WTC11 (cell line): Measurements from ENCODE around the gene VSTM2L.

Experiments used
- CREB1 ChIP-seq: sonication (generic); formaldehyde crosslinking; IDR thresholded peaks from 2 replicates; pipeline ENCODE4 v1.8.0; 2023; ENCODE audit warnings: mild to moderate bottlenecking, missing genetic modification reagents
- CTCF ChIP-seq: fragments of 200-600 bp; IDR thresholded peaks from 2 replicates; pipeline ENCODE4 v1.8.0; 2022; ENCODE audit warnings: antibody characterized with exemption
- FOXK1 ChIP-seq: sonication (generic); formaldehyde crosslinking; IDR thresholded peaks from 2 replicates; pipeline ENCODE4 v1.8.0; 2022; ENCODE audit warnings: mild to moderate bottlenecking, moderate library complexity, missing genetic modification reagents
- NR3C1 ChIP-seq: sonication (generic); formaldehyde crosslinking; conservative IDR thresholded peaks from 2 replicates; pipeline ENCODE4 v1.8.1; 2023; ENCODE audit warnings: low read depth, mild to moderate bottlenecking, missing genetic modification reagents
- ZNF281 ChIP-seq: sonication (generic); formaldehyde crosslinking; IDR thresholded peaks from 2 replicates; pipeline ENCODE4 v1.8.0; 2023; ENCODE audit warnings: mild to moderate bottlenecking, missing genetic modification reagents
- ZNF512 ChIP-seq: sonication (generic); formaldehyde crosslinking; IDR thresholded peaks from 2 replicates; pipeline ENCODE4 v1.8.1; 2022; ENCODE audit warnings: missing genetic modification reagents, borderline replicate concordance

GRCh38 chr20:37973059-37973910 lies 70.4 kb downstream of the VSTM2L start:
- TF ChIP-seq NR3C1 = no peak
- TF ChIP-seq FOXK1 (CRISPR knock-in tag) = no peak
- TF ChIP-seq CTCF = no peak
- no peak for TF ChIP-seq ZNF512 (CRISPR knock-in tag)
- TF ChIP-seq CREB1 (CRISPR knock-in tag) = no peak
- TF ChIP-seq ZNF281 = no peak
